HL-60 (cell line): ENCODE results near the gene GOLGB1.
"Not testable (repeated sequence)": the region's sequence is repeated elsewhere in the genome, so short reads cannot be mapped to it uniquely, and the experiment has no call there.

Experiments used
- POLR2AphosphoS5 ChIP-seq: IDR thresholded peaks from 2 replicates; pipeline ENCODE4 v1.6.1; 2012; ENCODE audit warnings: low read depth
- TF ChIP-seq, protein P1 (sequence below): IDR thresholded peaks from 2 replicates; pipeline ENCODE4 v1.6.1; 2012; ENCODE audit warnings: low read depth; ENCODE audit not compliant: insufficient replicate concordance

GRCh38 chr3:121688747-121689146 is 60.8 kb downstream of the GOLGB1 start:
- TF ChIP-seq, protein P1, sequence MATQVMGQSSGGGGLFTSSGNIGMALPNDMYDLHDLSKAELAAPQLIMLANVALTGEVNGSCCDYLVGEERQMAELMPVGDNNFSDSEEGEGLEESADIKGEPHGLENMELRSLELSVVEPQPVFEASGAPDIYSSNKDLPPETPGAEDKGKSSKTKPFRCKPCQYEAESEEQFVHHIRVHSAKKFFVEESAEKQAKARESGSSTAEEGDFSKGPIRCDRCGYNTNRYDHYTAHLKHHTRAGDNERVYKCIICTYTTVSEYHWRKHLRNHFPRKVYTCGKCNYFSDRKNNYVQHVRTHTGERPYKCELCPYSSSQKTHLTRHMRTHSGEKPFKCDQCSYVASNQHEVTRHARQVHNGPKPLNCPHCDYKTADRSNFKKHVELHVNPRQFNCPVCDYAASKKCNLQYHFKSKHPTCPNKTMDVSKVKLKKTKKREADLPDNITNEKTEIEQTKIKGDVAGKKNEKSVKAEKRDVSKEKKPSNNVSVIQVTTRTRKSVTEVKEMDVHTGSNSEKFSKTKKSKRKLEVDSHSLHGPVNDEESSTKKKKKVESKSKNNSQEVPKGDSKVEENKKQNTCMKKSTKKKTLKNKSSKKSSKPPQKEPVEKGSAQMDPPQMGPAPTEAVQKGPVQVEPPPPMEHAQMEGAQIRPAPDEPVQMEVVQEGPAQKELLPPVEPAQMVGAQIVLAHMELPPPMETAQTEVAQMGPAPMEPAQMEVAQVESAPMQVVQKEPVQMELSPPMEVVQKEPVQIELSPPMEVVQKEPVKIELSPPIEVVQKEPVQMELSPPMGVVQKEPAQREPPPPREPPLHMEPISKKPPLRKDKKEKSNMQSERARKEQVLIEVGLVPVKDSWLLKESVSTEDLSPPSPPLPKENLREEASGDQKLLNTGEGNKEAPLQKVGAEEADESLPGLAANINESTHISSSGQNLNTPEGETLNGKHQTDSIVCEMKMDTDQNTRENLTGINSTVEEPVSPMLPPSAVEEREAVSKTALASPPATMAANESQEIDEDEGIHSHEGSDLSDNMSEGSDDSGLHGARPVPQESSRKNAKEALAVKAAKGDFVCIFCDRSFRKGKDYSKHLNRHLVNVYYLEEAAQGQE: not testable (repeated sequence)
- TF ChIP-seq POLR2AphosphoS5: not testable (repeated sequence)
